ENCODE data around the gene MARVELD1. TPM values are rescaled to one million over a fixed set of nuclear protein-coding genes. Genes with fewer than 3 reads are reported as not detected.
A peak's percentile ranks its signal among the peaks of the same experiment; 100 is the strongest.

The MARVELD1 gene
- total RNA-seq, 1 experiment from 2014 or later = 36.5 TPM

DNA sequence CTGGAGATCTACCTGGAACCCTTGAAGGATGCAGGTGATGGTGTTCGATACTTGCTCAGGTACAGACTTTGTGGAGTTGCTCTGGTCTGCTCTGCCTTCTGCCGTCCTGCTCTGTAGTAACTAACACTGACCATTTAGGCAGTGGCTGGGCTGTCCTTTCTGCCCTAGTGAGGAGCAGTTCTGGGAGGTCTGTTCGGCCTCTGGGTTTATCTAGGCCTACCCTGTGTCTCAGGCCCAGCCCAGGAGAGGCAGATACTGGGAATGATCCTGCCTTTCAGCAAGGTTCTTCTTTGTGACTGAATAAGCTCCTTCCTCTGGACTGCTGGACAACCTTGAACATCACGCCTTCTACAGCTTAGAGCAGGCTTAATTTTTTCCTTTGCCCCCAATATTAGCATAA, 25.1 kb downstream of the MARVELD1 start:
- Histone ChIP-seq H3K4me3 (no peak overlapping the region), H3K27ac (no peak overlapping the region), H3K36me3 (peaks cover 45% of the 10 kb centered on the region), H3K27me3 (replicated peaks) (no peaks in the 10 kb centered on the region), H3K4me1 (replicated peaks) (peaks cover 17% of the 10 kb centered on the region), H3K9me3 (replicated peaks) (no peaks in the 10 kb centered on the region)
- no peak for DNase-seq (ENCODE audit: low read depth in 1 of 2, low spot score in 2 of 2)

- Histone ChIP-seq H3K27ac (no peak overlapping the region), H3K36me3 (peaks cover 65% of the 10 kb centered on the region), H3K4me1 (replicated peaks) (peaks cover 17% of the 10 kb centered on the region), H3K9me3 (replicated peaks) (no peaks in the 10 kb centered on the region), H3K4me3 (no peak overlapping the region), H3K27me3 (replicated peaks) (no peaks in the 10 kb centered on the region)
- no peak for DNase-seq (ENCODE audit: low read depth in 1 of 2, low spot score in 2 of 2)
Measured at GRCh38 chr10:97740613-97741012, 27.1 kb downstream of the MARVELD1 start.

DNA sequence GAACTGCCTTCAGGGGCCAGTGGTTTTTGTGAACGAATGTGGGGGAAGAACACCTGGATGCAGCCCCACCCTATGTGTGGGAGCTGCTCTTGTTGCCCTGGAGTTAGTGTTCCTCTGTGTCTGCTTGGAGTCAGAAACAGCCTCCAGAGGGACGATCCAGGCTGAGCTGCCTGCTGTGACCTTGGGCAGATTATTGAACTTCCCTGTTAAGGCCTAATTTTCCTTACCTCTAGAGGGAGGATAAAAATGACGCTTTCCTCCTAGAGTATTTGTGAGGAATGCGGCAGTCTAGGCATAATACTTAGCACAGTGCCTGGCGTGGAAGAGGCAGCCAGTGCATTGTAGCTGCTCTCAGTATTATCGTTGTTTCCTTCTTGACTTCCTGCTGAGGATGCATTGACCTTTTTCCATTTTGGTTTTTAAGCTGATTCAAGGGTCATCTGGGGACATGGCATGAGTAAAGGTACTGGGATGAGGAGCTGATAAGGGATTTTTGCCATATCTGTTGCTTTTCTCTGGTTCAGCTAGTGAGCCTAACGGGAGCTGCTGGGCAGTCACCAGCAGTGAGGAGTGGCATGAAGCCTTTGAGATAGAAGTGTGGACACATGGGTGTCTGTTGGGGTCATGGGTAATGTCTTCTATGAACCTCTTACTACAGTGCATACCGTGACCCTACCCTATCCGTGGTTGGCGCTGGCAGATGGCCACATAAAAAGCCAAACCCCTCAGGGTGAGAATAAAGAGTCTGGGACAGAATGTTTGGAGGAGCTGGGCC, 29.8 kb downstream of the MARVELD1 start:
- no peaks in the 10 kb centered on the region for H3K9me3 ChIP-seq (replicated peaks)
- H3K36me3 ChIP-seq = peaks cover 80% of the 10 kb centered on the region
- no peak for DNase-seq (ENCODE audit: low read depth in 1 of 2, low spot score in 2 of 2)
- H3K27me3 ChIP-seq (replicated peaks) = no peaks in the 10 kb centered on the region
- H3K27ac ChIP-seq = no peak overlapping the region
- H3K4me3 ChIP-seq = no peak overlapping the region
- H3K4me1 ChIP-seq (replicated peaks) = peaks cover under 1% of the 10 kb centered on the region

DNA sequence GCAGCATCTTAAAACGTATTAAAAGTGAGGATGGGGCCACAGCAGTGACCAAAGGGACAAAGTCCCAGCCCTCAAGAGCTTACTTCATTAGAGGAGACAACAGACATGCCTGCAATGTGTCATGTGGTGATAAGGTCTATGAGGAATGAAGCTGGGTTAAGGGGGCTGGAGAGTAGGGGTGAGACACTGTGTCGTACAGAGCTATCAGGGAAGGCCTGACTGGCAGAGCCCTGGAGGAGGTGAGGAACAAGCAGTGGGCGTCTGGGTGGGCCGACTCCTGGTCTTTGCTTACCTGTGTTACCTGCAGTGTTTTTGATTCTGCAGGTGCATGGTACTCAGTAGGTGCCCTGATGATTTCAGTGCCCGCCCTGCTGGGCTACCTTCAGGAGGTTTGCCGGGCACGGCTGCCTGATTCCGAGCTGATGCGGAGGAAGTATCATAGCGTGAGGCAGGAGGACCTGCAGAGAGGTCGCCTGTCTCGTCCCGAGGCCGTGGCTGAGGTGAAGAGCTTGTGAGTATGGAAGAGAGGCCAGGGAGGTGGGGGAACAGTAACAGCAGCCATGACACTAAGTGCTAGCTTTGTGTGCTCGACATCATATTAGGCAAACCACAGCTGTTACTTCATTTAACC, 31.0 kb downstream of the MARVELD1 start:
- Histone ChIP-seq H3K27me3 (replicated peaks) (no peaks in the 10 kb centered on the region), H3K9me3 (replicated peaks) (no peaks in the 10 kb centered on the region), H3K27ac (no peak overlapping the region), H3K36me3 (peaks cover 84% of the 10 kb centered on the region), H3K4me3 (no peak overlapping the region), H3K4me1 (replicated peaks) (no peaks in the 10 kb centered on the region)
- DNase-seq (ENCODE audit: low read depth in 1 of 2, low spot score in 2 of 2) = no peak

DNA sequence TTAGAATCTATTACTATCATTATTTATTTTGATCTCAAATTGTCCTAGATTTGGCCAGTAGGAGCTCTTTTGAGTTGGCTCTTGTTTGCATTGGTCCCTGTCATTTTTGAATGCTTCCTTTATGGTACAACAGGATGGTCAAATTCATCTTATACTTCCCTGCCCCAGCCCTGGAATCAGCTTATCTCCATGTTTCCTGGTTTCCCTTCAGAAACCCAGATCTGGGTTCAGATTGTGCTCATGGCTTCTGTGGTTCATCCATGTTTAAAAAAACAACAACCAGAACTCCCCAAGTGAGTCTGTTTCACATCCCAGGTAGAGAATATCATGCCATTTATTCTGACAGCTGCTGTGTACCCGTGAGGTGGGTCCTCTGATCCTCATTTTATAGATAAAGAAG, 34.0 kb downstream of the MARVELD1 start:
- peaks cover 91% of the 10 kb centered on the region for H3K36me3 ChIP-seq
- H3K27me3 ChIP-seq (replicated peaks) = no peaks in the 10 kb centered on the region
- no peak overlapping the region for H3K27ac ChIP-seq
- no peak overlapping the region for H3K4me3 ChIP-seq
- DNase-seq (ENCODE audit: low read depth in 1 of 2, low spot score in 2 of 2) = no peak
- no peaks in the 10 kb centered on the region for H3K4me1 ChIP-seq (replicated peaks)
- H3K9me3 ChIP-seq (replicated peaks) = no peaks in the 10 kb centered on the region

DNA sequence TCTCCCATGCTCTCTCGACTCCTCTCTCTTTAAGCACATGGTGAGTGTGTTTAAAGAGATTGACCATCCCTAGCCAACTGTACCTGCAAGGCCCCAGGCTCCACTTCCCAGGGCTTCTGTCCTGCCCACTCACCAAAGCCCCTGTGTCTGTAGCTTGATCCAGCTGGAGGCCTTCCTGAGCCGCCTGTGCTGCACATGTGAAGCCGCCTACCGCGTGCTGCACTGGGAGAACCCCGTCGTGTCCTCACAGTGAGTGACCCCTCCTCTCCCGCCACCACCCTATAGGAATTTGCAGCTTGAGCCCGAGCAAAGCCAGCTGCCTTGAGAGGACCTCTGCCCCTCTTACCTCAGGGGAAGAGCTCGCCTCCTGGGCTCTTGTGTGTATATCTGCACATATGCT, 34.6 kb downstream of the MARVELD1 start:
- no peaks in the 10 kb centered on the region for H3K27me3 ChIP-seq (replicated peaks)
- H3K4me1 ChIP-seq (replicated peaks) = no peaks in the 10 kb centered on the region
- H3K9me3 ChIP-seq (replicated peaks) = no peaks in the 10 kb centered on the region
- no peak for DNase-seq (ENCODE audit: low read depth in 1 of 2, low spot score in 2 of 2)
- no peak overlapping the region for H3K4me3 ChIP-seq
- H3K36me3 ChIP-seq = peaks cover 92% of the 10 kb centered on the region
- no peak overlapping the region for H3K27ac ChIP-seq

- no peak for DNase-seq (ENCODE audit: low read depth in 1 of 2, low spot score in 2 of 2)
- Histone ChIP-seq H3K36me3 (peaks cover 86% of the 10 kb centered on the region), H3K9me3 (replicated peaks) (no peaks in the 10 kb centered on the region), H3K27me3 (replicated peaks) (no peaks in the 10 kb centered on the region), H3K27ac (no peak overlapping the region), H3K4me3 (no peak overlapping the region), H3K4me1 (replicated peaks) (no peaks in the 10 kb centered on the region)
Measured at GRCh38 chr10:97752956-97753355, 39.4 kb downstream of the MARVELD1 start.

DNA sequence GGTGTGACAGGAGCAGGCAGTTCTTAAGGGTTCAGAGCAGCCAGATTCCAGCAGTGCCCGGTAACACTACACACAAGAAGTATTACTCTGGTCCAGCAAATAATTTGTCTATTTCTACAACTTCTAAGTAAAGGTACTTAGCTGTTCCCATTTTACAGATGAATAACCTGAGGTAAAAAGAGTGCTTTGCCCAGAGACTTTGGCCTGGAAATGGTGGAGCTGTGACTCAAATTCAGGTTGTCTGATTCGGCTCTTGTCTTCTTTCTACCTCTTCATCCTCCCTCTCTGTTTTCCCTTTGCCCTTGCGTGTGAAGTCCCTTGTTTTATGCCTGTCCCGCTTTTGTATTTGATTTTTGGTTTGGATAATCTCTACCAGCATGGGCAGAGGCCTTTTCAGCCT, 41.2 kb downstream of the MARVELD1 start:
- no peaks in the 10 kb centered on the region for H3K4me1 ChIP-seq (replicated peaks)
- no peaks in the 10 kb centered on the region for H3K27me3 ChIP-seq (replicated peaks)
- no peak overlapping the region for H3K4me3 ChIP-seq
- H3K27ac ChIP-seq = no peak overlapping the region
- no peaks in the 10 kb centered on the region for H3K9me3 ChIP-seq (replicated peaks)
- peaks cover 78% of the 10 kb centered on the region for H3K36me3 ChIP-seq
- DNase-seq (ENCODE audit: low read depth in 1 of 2, low spot score in 2 of 2) = no peak

GRCh38 chr10:97755718-97756117, 42.2 kb downstream of the MARVELD1 start:
- peaks cover 79% of the 10 kb centered on the region for H3K36me3 ChIP-seq
- no peaks in the 10 kb centered on the region for H3K27me3 ChIP-seq (replicated peaks)
- no peaks in the 10 kb centered on the region for H3K4me1 ChIP-seq (replicated peaks)
- no peaks in the 10 kb centered on the region for H3K9me3 ChIP-seq (replicated peaks)
- DNase-seq (ENCODE audit: low read depth in 1 of 2, low spot score in 2 of 2) = no peak
- H3K4me3 ChIP-seq = no peak overlapping the region
- H3K27ac ChIP-seq = no peak overlapping the region

DNA sequence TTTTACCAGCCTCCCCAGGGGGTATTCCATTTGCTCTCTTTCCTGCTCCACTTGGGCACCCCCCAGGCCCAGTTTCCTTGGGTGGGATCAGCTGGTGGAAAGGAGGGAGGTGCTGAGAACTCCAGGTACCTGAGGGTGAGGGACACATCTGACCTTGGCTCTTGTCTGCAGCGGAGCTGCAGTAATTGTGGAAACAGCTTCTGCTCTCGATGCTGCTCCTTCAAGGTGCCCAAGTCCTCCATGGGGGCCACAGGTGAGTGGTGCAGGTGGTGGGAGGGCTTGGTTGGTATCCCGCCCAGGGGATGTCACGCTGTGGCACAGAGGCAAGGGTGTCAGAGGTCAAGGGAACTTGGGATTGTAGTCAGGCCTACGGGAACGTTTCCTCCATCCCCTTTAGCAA, 43.9 kb downstream of the MARVELD1 start:
- no peak for DNase-seq (ENCODE audit: low read depth in 1 of 2, low spot score in 2 of 2)
- Histone ChIP-seq H3K27me3 (replicated peaks) (no peaks in the 10 kb centered on the region), H3K36me3 (peaks cover 63% of the 10 kb centered on the region), H3K4me1 (replicated peaks) (no peaks in the 10 kb centered on the region), H3K4me3 (no peak overlapping the region), H3K27ac (no peak overlapping the region), H3K9me3 (replicated peaks) (no peaks in the 10 kb centered on the region)

GRCh38 chr10:97759158-97759887, 45.8 kb downstream of the MARVELD1 start:
- peaks cover 47% of the 10 kb centered on the region for H3K36me3 ChIP-seq
- DNase-seq (ENCODE audit: low read depth in 1 of 2, low spot score in 2 of 2) = peak; percentile 47 to 70
- no peaks in the 10 kb centered on the region for H3K27me3 ChIP-seq (replicated peaks)
- no peak overlapping the region for H3K4me3 ChIP-seq
- no peaks in the 10 kb centered on the region for H3K9me3 ChIP-seq (replicated peaks)
- no peaks in the 10 kb centered on the region for H3K4me1 ChIP-seq (replicated peaks)
- H3K27ac ChIP-seq = no peak overlapping the region

DNA sequence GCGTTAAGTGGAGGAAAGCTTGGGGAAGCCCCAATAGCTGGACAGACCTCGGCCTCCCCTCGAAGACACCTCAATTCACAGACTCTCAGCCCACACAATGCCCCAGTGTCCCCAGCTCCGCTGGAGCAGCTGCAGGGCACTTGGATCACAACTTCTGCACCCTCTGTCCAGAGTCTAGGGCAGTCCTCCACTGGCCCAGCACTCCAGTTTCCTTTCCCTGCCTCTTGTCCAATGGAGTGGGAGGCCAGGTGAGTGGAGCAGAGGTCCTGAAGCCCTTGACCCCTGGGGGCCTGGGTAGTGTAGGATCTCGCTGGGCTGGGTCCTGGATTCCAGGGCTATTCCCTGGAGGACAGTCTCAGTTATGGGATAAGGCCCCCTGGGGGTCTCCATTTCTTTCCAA, 46.4 kb downstream of the MARVELD1 start:
- Histone ChIP-seq H3K4me1 (replicated peaks) (no peaks in the 10 kb centered on the region), H3K27ac (no peak overlapping the region), H3K27me3 (replicated peaks) (no peaks in the 10 kb centered on the region), H3K9me3 (replicated peaks) (no peaks in the 10 kb centered on the region), H3K4me3 (no peak overlapping the region), H3K36me3 (peaks cover 41% of the 10 kb centered on the region)
- DNase-seq (ENCODE audit: low read depth in 1 of 2, low spot score in 2 of 2) = no peak

DNA sequence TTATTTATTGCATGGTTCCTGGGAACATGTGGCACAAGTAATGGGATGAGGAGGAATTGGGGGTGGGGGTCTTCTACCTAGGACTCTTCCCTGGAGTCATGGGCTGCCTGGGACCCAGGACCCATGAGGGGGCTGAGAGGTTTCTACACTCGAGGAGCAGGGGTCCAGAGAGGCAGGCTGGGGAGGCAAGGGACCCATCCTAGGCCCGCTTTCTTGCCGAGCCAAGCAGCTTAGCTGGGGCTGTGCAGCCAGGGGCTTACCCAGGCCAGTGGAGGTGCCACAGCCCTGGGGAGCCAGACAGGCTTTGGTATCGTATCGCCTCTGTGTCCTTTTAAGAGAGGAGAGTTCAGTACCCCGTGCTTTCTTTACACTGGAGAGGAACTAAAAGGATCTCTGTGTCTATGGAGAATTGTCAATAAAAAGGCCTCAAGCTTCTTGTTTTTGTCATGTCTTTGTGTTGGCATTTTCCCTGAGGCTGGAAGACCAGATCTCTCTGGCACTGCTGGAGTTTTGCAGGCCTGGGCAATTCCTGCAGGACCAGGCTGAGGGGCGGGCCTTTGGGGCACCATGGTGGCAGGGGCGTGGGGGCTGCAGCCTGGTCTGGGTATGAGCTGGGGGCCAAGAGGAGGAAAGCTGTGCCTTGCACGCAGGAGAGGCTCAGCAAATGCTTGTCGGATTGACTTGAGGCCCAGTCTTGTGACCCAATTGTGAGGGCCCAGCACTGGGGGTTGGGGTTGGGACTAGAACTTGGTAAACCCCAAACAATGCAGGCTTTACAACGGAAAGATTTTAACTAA, 47.1 kb downstream of the MARVELD1 start:
- no peaks in the 10 kb centered on the region for H3K4me1 ChIP-seq (replicated peaks)
- H3K4me3 ChIP-seq = no peak overlapping the region
- H3K27me3 ChIP-seq (replicated peaks) = no peaks in the 10 kb centered on the region
- no peak for DNase-seq (ENCODE audit: low read depth in 1 of 2, low spot score in 2 of 2)
- no peak overlapping the region for H3K27ac ChIP-seq
- no peaks in the 10 kb centered on the region for H3K9me3 ChIP-seq (replicated peaks)
- peaks cover 33% of the 10 kb centered on the region for H3K36me3 ChIP-seq
